ENCODE measurements around the gene TROAP. TPM values are rescaled to one million over a fixed set of nuclear protein-coding genes. Genes with fewer than 3 reads are reported as not detected.
A peak's percentile ranks its signal among the peaks of the same experiment; 100 is the strongest.

TROAP gene
- total RNA-seq, 3 donors from 2014 or later: 0.29 to 1.8 (median 0.66) TPM

DNA sequence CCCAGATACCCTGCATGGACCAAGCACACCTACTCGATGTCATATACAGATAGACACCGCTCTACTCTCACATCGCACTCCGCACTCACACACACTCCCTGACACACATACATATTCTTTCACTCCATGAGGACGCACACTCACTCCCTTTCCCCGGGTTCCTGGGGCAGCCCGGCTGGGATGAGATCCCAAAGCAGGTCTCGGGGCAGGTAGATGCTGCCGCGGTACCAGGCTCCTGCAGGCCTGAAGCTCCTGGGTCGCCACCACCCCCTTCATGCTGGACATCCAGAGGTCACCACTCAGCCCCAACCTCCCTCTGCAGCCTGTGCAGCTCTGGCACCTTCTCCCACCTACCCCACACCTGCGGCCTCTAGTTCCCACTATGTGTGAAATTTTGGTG, 11.6 kb downstream of the TROAP start:
- no peak overlapping the region for H3K4me3 ChIP-seq
- peaks cover 10 to 30% of the 10 kb centered on the region in 2 donors for H3K27me3 ChIP-seq
- no peaks in the 10 kb centered on the region for H3K4me1 ChIP-seq
- H3K9me3 ChIP-seq: no peaks in the 10 kb centered on the region
- no peak for TF ChIP-seq POLR2A (IDR thresholded peaks at IDR 0.05)
- TF ChIP-seq, protein P1, sequence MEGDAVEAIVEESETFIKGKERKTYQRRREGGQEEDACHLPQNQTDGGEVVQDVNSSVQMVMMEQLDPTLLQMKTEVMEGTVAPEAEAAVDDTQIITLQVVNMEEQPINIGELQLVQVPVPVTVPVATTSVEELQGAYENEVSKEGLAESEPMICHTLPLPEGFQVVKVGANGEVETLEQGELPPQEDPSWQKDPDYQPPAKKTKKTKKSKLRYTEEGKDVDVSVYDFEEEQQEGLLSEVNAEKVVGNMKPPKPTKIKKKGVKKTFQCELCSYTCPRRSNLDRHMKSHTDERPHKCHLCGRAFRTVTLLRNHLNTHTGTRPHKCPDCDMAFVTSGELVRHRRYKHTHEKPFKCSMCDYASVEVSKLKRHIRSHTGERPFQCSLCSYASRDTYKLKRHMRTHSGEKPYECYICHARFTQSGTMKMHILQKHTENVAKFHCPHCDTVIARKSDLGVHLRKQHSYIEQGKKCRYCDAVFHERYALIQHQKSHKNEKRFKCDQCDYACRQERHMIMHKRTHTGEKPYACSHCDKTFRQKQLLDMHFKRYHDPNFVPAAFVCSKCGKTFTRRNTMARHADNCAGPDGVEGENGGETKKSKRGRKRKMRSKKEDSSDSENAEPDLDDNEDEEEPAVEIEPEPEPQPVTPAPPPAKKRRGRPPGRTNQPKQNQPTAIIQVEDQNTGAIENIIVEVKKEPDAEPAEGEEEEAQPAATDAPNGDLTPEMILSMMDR (IDR thresholded peaks at IDR 0.05): no peak
- TF ChIP-seq POLR2AphosphoS5 (IDR thresholded peaks at IDR 0.05): no peak
- intact Hi-C loops (cut with DNase I; ENCODE audit: low total_unique reads): no loop called here
- DNase-seq (ENCODE audit: low spot score in 2 of 2): no peak
- no peak overlapping the region for H3K27ac ChIP-seq
- no peaks in the 10 kb centered on the region for H3K36me3 ChIP-seq

DNA sequence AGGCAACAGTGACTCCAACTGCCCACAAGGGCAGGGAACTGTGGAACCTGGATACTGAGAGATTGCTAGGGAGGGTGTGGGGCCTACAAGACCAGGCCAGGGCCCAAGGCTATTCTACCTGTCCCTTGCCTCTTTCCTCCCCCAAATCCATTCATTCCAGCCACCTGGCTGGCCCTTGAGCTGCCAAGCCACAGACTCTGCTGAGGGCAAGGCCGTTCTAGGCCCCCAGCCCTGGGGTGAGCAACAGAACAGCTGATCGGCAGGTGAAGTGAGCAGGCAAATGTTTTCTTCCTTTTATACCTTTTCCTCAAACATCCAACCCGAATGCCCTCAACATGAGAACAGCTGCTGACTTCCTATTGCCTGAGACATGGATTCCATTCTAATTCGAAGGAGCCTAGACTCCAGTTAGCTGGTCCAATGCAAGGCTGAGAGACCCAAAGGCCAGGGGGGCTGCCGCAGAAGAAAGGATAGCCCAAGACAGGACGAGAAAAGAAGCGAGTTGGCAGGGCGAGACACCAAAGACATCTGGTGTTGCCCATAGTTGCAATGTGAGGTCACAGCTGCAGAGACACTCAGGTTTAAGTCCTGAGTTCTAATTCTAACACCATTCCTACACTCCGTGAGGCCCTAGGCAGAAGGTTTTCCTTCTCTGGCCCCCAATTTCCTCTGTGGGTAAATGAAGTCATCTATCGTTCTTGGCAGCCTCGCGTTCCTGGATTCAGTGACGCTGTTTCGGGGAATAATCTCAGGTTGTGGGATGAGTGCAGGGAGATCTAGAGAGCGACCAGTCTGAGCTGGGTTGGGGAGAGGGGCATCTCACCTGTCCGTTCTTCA, 12.3 kb downstream of the TROAP start:
- Histone ChIP-seq H3K27ac (no peak overlapping the region), H3K9me3 (no peaks in the 10 kb centered on the region), H3K27me3 (peaks cover 10 to 30% of the 10 kb centered on the region in 2 donors), H3K36me3 (no peaks in the 10 kb centered on the region), H3K4me1 (no peaks in the 10 kb centered on the region), H3K4me3 (no peak overlapping the region)
- intact Hi-C loops (cut with DNase I; ENCODE audit: low total_unique reads): no loop called here
- no peak for TF ChIP-seq POLR2A (IDR thresholded peaks at IDR 0.05)
- TF ChIP-seq, protein P1 (IDR thresholded peaks at IDR 0.05): no peak
- no peak for TF ChIP-seq POLR2AphosphoS5 (IDR thresholded peaks at IDR 0.05)
- DNase-seq (ENCODE audit: low spot score in 2 of 2): no peak

DNA sequence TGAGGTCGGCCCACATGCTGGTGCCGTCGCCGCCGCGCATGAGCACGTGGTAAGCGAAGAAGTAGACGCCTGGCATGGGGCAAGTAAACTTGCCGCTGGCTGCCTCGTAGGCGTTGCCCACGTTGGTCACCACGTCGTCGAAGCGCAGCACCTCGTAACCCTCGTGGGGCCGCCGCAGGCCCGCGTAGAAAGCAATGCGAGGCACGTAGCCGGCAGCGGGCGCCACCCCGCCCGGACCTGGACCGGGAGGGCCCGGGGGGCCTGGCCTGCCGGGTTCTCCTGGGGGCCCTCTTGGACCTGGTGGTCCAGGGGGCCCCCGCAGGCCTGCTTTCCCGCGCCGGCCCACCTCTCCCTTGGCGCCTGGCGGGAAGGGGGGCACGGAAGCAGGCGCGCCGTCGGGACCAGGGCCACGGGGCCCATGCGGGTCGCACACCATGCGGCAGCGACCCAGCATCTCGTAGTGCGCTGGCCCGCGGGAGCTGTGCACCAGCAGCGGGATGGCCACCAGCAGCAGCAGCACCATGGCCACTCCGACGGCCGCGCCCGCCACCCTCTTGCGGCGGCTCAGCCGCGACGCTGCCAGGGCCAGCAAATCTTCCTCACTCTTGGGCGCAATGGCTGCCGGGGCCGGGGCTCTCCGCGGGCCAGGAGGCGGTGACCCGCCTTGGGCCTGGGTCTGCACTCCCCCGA, 13.0 kb downstream of the TROAP start:
- DNase-seq (ENCODE audit: low spot score in 2 of 2): no peak

DNA sequence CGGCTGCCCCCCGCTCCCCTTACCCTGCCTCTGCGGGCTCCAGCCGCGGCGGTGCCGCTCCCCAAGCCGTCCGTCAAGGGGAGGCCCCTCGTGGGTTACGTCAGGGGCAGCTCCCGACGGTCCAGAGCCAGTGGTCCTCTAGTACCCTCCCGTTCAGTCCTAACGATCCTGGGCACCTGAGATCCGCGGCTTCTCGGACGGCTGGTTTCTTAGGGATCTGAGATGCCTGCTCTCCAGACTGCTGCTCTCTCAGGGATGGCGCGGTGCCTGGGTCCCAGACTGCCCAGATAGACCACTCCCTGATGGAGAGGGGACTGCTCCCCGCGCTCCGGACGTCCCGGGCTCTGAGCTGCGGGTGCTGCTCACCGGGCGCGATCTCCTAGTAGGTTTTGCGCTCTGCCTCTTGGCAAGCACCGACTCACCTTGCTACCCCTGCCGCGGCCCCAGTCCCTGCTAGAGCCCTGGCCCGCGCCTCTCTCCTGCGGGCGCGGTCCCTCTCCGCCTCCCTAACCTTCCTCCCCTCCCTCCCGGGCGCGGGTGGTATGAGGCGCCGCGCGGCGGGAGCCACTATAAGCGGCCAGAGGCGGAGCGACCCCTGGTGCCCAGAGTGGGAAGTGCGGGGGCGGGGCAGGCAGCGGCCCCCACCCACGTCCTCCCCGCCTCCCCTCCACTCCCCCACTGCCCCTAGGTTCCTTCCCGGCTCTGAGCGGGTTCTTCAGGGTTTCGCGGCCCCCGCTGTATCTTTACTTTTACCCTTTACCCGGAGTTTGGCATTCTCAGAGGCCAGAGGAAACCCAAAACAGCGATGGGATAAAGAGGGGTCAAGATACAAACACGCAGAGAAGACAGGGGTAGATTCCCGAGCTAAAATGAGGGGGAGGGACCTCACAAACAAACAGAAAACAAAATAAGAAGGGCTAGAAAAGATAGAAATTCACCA, 13.9 kb downstream of the TROAP start, which contains the start of gene C1QL4:
C1QL4 (minus strand) TSS at position 544 of the 940 bp plus-strand sequence. CDS start 711 bp downstream, outside the sequence.
- peak; percentile 69 to 80 for DNase-seq (ENCODE audit: low spot score in 2 of 2)
- no peaks in the 10 kb centered on the region for H3K4me1 ChIP-seq
- H3K9me3 ChIP-seq: no peaks in the 10 kb centered on the region
- H3K27me3 ChIP-seq: peaks cover 10 to 30% of the 10 kb centered on the region in 2 donors
- TF ChIP-seq POLR2AphosphoS5 (IDR thresholded peaks at IDR 0.05): no peak
- TF ChIP-seq, protein P1 (IDR thresholded peaks at IDR 0.05): peak; percentile 49 to 72 (median 55)
- no peak for TF ChIP-seq POLR2A (IDR thresholded peaks at IDR 0.05)
- H3K4me3 ChIP-seq: peak within 1 kb of the TSS; percentile 21 to 61 (median 43)
- H3K27ac ChIP-seq: no peak within 1 kb of the TSS
- no peaks in the 10 kb centered on the region for H3K36me3 ChIP-seq
- intact Hi-C loops (cut with DNase I; ENCODE audit: low total_unique reads): no loop called here

More for the DNA sequence above, 13.0 kb downstream of the TROAP start:
- peak overlapping the region in 1 of 3 donors; percentile 61 for H3K4me3 ChIP-seq
- intact Hi-C loops (cut with DNase I; ENCODE audit: low total_unique reads): no loop called here
- H3K27me3 ChIP-seq: peaks cover 10 to 30% of the 10 kb centered on the region in 2 donors
- H3K27ac ChIP-seq: no peak overlapping the region
- H3K4me1 ChIP-seq: no peaks in the 10 kb centered on the region
- TF ChIP-seq POLR2A (IDR thresholded peaks at IDR 0.05): no peak
- no peak for TF ChIP-seq POLR2AphosphoS5 (IDR thresholded peaks at IDR 0.05)
- TF ChIP-seq, protein P1 (IDR thresholded peaks at IDR 0.05): no peak
- no peaks in the 10 kb centered on the region for H3K36me3 ChIP-seq
- H3K9me3 ChIP-seq: no peaks in the 10 kb centered on the region

Data from breast epithelium (tissue), 4 donors.